HG02852 (cell line): ENCODE results near the gene PHF2.

ENCODE experiments used
- ATAC-seq: cut with Tn5 transposase; IDR thresholded peaks from one replicate; pipeline ENCODE4 v1.9.1; 2021; ENCODE audit warnings: mild to moderate bottlenecking, moderate library complexity; ENCODE audit not compliant: unreplicated experiment

The PHF2 gene

DNA sequence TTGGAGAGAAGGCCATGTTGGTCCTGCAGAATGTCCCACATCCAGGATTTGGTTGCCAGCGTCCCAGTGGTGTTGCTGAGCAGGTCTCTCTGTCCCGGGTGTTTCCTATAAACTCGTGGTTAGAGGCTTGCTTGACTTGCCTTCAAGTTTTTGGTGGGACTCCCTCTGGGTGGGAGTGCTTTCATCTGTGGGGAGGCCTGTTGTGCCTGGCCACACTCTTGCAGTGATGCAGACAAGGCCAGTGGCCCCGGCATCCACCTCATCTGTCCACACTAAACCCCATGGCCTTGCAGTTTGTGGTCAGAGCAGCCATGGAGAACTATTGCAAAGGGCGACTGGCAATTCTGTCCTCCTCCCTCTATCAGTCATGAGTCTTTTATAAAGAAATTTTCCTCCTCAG is 71.8 kb downstream of the PHF2 start:
- no peak for ATAC-seq

DNA sequence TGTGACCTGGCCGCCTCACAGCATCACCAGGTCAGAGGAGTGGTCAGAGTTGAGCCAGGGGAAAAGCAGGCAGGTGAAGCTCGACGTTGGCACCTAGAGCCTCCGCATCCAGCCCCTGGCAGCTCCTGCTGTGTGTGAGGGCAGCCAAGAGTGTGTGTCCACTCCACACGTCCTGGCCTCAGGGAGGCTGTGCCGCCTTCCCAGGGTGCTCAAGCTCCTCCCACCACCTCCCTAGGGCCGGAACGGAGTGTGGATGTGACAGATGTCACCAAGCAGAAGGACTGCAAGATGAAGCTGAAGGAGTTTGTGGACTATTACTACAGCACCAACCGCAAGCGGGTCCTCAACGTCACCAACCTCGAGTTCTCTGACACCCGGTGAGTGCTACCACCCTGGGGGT is 72.5 kb downstream of the PHF2 start:
- no peak for ATAC-seq

DNA sequence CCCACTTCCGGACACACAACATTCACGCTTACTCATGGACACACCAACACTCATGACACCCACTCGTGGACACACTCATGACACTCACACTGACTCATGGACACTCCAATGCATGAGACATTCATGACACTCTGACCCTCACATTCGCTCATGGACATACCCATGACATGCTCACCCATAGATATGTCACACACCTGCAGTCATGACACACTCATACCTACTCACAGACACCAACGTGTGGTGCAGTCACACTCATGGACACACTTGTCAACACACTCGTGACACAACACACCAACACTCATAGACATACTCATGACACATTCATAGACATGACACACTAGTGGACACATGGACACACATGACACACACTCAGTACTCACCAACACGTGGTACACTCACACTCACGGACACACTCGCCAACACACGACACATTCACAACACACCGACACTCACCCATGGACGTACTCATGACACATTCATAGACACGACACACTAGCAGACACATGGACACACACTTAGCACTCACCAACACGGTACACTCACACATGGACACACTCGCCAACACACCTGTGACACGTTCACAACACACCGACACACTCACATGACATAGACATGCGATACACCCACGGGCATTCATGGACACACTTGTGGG is 73.4 kb downstream of the PHF2 start:
- ATAC-seq: no peak

GRCh38 chr9:93650448-93650847 is 74.1 kb downstream of the PHF2 start:
- ATAC-seq: no peak

GRCh38 chr9:93651521-93651950 is 75.2 kb downstream of the PHF2 start:
- no peak for ATAC-seq

GRCh38 chr9:93652604-93653592 is 76.5 kb downstream of the PHF2 start:
- ATAC-seq: no peak

GRCh38 chr9:93653760-93654159 is 77.4 kb downstream of the PHF2 start:
- ATAC-seq: no peak

DNA sequence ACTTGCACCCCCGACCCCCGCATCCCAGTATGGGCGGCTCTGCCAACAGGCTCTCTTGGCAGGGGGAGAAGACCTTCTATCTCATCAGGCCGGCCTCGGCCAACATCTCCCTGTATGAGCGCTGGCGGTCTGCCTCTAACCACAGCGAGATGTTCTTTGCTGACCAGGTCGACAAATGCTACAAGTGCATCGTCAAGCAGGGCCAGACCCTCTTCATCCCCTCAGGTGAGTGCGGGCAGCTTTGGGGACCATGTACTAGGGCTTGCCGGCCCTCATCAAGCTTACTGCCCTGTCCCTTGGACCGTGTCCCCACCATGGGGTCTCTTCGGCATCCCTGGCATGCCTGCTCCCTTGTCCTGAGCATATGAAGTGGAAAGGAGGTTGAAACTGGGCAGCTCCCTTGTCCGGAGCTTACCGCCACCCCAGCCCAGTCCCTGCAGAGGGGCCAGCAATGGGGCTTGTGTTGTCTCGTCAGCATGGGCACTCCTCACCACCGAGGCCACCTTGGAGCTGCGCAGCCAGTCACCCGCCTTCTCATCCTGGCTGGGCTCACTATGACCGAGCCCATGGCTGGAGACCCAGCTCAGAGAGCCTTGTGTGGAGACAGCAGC is 78.1 kb downstream of the PHF2 start:
- no peak for ATAC-seq

DNA sequence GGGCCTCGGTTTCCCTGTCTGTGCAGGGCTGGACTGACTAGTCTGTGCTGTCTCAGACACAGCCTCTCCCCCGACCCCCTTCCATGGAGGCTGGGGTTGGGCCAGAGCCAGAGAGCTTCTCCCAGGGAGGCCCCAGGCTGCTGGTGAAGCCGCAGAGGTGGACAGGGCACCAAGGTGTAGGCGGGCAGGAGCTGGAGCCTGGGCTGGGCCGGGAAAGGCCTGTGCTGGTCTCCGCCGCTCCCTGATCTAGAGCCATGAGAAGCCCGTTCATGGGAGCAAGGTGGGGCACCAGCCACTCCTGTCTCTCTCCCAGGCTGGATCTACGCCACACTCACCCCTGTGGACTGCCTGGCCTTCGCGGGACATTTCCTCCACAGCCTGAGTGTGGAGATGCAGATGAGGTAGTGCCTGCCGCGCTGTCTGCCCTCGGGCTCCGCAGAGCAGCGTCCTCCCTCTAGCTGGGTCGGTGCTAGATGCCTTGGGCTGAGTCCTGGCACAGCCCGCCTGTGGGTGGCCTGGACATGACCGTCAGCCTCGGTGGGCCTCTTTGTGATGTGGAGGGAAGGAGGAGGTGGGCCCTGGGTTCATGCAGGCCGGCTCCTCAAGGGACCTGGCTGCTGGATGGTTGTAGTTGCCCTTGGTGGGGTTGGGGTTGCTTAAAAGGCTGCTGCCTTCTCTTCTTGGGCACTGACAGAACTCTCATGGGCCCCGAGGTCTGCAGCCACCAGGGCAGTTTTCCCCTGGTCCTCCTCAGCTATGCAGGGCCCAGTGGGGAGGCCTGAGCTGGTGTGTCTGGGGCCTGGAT is 79.4 kb downstream of the PHF2 start:
- no peak for ATAC-seq

GRCh38 chr9:93656426-93657239 is 80.2 kb downstream of the PHF2 start:
- ATAC-seq: no peak

DNA sequence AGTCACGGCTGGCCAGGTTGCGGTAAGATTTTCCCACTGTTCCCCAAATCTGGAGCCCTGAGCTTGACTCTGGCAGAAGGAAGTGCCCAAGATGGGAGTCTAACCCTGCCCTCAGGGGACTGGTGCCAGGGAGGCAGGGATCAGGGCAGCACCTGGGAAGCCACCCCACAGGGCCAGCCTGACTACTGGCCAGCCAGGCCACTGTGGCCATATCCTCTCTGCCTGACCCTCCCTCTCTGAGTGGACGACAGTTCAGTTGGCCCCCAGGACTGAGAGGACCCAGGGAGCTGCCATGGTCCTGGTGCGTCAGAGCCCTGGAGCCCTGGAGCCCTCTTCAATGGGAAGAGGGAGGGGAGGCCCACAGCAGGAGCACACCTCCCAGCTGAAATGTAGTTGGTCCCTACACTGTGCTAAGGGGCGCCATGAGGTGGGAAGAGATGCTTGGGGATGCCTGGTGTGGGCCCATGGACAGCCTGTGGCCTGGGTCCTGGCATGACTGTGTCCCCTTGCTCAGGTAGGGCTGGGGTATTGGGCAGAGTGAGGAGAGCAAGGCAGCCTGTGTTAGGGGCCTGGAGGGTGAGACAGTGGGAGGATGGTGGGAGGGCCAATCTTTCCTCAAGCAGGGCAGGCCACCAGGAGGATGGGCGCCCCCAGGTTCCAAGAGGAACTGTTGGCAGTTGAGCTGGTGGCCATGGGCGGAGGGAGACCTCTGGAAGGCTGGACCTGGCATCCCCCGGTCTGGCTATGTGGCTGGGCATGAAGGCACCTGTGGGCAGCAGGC is 81.1 kb downstream of the PHF2 start:
- ATAC-seq: no peak

DNA sequence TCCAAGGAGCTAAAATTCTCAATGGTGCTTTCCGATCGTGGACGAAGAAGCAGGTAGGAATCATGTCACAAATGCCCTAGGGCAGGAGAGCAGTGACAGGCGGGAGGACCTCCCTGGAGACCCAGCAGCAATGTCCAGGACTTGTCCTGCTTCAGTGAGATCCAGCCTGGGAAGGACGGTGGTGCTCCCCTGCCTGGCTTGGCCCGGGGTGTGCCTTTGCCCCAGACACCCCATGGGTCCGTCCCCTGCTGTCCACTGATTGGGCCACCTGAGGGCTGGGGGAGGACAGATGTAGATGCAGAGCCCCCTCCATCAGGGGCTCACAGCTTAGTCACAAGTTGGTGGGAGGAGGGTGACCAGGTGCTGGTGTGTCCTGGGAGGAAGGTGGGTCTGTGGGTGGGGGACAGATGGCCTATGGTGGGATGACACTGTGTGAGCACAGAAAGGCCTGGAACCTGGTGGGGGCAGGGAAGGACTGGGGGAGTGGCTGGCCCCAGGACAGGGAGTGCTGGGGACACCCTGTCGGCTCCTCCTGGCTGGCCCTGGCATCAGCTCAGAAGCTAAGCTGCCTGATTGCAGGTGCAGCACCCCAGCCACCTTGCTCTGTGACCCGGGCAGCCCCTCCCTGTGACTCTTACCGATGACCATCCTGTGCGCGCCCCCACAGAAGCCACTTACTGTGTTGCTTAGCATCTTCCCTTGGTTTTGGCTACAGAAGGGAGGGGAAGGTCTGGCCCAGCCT is 82.0 kb downstream of the PHF2 start:
- no peak for ATAC-seq

DNA sequence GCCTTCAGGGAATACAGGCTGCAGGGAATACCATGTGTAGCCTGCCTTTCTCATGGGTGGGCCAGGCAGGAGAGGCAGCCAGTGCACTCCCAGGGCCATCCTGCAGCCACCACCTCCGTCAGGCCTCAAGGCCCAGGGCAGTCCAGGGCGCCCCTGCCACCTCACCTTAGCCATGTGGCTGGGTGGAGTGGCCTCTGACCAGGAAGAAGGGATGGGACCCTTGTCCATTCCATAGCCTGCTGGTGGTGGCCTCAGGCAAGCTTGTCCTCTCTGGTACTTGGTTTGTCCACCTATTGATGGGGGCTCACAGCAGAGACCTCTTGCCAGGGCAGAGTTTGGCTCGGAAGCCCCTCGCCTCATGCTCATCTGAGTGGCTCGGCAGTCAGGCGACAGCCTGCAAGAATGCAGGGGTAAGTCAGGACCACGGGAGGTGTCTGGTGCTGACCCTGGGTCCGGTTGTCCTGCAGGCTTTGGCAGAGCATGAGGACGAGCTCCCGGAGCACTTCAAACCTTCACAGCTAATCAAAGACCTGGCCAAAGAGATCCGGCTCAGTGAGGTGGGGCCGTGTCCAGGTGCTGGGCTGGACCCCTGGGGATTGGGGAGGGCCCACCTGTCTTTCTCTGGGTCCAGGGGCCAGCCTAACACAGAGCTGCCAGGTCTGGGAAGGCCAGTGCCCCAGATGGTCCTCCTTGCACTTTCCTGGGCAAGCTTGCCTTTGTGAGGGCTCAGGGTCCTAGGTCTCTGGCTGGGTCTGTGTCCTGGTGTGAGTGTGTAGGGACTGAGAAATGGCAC is 82.9 kb downstream of the PHF2 start:
- no peak for ATAC-seq

DNA sequence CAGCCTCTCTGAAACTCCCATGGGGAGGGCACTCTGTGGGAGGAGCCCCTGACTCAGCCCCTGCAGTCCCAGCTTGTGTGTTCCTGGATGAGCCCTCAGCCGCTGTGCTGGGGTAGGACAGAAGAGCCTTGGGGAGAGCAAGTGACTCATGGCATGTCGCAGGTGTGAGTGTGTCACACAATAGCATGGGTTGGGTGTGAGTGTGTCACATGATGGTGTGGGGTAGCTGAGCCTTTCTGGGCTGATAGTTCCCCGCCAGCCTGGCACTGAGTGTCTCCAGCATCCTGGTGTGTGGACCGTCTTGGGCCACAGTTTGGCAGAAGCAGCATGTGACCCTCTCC is 83.4 kb downstream of the PHF2 start:
- no peak for ATAC-seq

DNA sequence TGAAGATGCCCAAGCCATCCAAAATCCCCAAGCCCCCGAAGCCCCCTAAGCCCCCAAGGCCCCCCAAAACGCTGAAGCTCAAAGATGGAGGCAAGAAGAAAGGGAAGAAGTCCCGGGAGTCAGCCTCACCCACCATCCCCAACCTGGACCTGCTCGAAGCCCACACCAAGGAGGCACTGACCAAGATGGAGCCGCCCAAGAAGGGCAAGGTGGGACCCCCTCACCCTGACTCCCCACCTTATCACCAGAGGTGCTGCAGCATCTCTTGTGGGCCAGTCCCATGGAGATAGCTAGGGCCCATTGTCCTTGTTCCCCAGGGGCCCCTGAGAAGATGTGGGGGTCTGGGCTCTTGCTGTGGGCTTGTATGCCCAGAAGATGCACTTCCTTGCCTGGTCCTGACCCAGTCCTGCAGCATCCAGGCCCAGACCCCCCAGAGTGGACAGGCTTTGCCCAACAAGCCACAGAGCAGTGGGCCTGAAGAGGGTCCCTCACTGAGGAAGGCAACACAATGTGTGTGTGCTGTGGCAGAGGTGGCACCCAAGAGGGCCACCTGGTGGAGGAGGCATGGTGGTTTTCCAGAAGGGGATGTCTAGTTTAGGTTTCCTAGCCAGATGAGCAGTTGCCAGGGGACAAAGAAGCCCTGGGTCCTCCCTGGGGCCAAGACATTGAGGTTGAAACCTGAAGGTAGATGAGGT is 84.1 kb downstream of the PHF2 start:
- no peak for ATAC-seq

DNA sequence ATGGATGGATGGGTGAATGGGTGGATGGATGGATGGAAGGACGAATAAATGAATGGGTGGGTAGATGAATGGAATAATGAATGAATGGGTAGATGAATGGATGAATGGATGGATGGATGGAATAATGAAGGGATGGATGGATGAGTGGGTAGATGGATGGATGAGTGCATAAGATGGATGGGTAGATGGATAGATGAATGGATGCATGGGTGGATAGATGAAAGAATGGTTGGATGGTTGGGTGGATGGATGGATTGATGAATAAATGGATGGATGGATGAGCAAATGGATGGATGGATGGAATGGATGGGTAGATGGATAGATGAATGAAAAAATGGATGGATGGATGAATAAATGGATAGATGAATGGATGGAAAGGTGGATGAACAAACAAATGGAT is 85.2 kb downstream of the PHF2 start:
- no peak for ATAC-seq

DNA sequence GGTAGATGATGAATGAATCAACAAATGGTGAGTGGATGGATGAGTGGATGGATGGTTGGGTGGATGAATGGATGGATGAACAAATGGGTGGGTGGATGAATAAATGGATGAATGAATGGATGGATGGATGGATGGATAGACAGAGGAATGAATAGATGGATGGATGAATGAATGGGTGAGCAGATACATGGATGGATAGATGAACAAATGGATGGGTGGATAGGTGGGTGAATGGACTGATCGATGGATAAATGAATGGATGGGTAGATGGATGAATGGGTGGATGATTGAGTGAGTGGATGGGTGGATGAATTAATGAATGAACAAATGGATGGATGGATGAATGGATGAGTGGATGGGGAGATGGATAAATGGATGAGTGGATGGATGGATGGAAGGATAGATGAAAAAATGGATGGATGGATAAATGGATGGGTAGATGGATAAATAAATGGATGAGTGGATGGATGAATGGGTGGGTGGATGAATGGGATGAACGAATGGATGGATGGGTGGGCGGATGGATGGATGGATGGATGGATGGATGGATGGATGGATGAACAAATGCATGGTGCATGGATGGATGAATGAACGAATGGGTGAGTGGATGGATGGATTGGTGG is 85.7 kb downstream of the PHF2 start:
- no peak for ATAC-seq
